GM21786 (cell line): ENCODE results near the gene COL15A1.

Experiments used
- ATAC-seq: cut with Tn5 transposase; IDR thresholded peaks from one replicate; pipeline ENCODE4 v1.9.1; 2021; ENCODE audit not compliant: unreplicated experiment

Gene COL15A1

GRCh38 chr9:98915599-98915998 is 28.1 kb upstream of the COL15A1 start:
- ATAC-seq = no peak

GRCh38 chr9:98916660-98917059 is 27.0 kb upstream of the COL15A1 start:
- ATAC-seq = no peak

- no peak for ATAC-seq
Measured at GRCh38 chr9:98917746-98918487, 25.8 kb upstream of the COL15A1 start.

- ATAC-seq = no peak
Measured at GRCh38 chr9:98921732-98922131, 22.0 kb upstream of the COL15A1 start.

GRCh38 chr9:98922721-98923435 is 20.8 kb upstream of the COL15A1 start:
- ATAC-seq = no peak

- no peak for ATAC-seq
Measured at GRCh38 chr9:98923451-98924123, 20.1 kb upstream of the COL15A1 start.

GRCh38 chr9:98924946-98925820 is 18.5 kb upstream of the COL15A1 start:
- ATAC-seq = no peak

- no peak for ATAC-seq
Measured at GRCh38 chr9:98925956-98926355, 17.8 kb upstream of the COL15A1 start.

GRCh38 chr9:98927724-98928123 is 16.0 kb upstream of the COL15A1 start:
- ATAC-seq = no peak

- ATAC-seq = no peak
Measured at GRCh38 chr9:98929071-98929470, 14.6 kb upstream of the COL15A1 start.

GRCh38 chr9:98929895-98930341 is 13.8 kb upstream of the COL15A1 start:
- no peak for ATAC-seq

- ATAC-seq = no peak
Measured at GRCh38 chr9:98930792-98931191, 12.9 kb upstream of the COL15A1 start.

- ATAC-seq = no peak
Measured at GRCh38 chr9:98931600-98932389, 11.9 kb upstream of the COL15A1 start.

GRCh38 chr9:98933185-98933584 is 10.5 kb upstream of the COL15A1 start:
- no peak for ATAC-seq

GRCh38 chr9:98933890-98934289 is 9.8 kb upstream of the COL15A1 start:
- no peak for ATAC-seq

- no peak for ATAC-seq
Measured at GRCh38 chr9:98935071-98935505, 8.6 kb upstream of the COL15A1 start.

GRCh38 chr9:98940276-98940675 is 3.4 kb upstream of the COL15A1 start:
- no peak for ATAC-seq

- no peak for ATAC-seq
Measured at GRCh38 chr9:98941946-98942523, 1.7 kb upstream of the COL15A1 start.

GRCh38 chr9:98942906-98943681 is 613 bp upstream of the COL15A1 start:
- ATAC-seq = no peak
